Ectodermal cell (in vitro differentiated cells): ENCODE results near the gene DNASE2.

Experiments
- H3K27ac ChIP-seq: 2 replicates; pipeline ENCODE4 v1.7.0; 2013; ENCODE audit warnings: mild to moderate bottlenecking, low read depth, low read length; ENCODE audit not compliant: insufficient read depth, poor library complexity, severe bottlenecking
- H3K27me3 ChIP-seq: 2 replicates; pipeline ENCODE4 v1.7.0; 2013; ENCODE audit warnings: mild to moderate bottlenecking, low read length; ENCODE audit not compliant: insufficient read depth, control insufficient read depth, poor library complexity, severe bottlenecking
- H3K36me3 ChIP-seq: one replicate; pipeline ENCODE4 v1.7.0; 2013; ENCODE audit warnings: low read length; ENCODE audit not compliant: control insufficient read depth, insufficient read depth
- H3K4me1 ChIP-seq: one replicate; pipeline ENCODE4 v1.7.0; 2013; ENCODE audit warnings: low read length; ENCODE audit not compliant: control insufficient read depth, insufficient read depth
- H3K4me3 ChIP-seq: 2 replicates; pipeline ENCODE4 v1.7.0; 2013; ENCODE audit warnings: low read depth, low read length, control low read depth; ENCODE audit not compliant: insufficient read depth
- H3K9me3 ChIP-seq: 2 replicates; pipeline ENCODE4 v1.7.0; 2013; ENCODE audit warnings: mild to moderate bottlenecking, low read length, moderate library complexity; ENCODE audit not compliant: control insufficient read depth
- WGBS, 2 experiments: methylation state at CpG; one replicate each; pipeline ENCODE4 v1.1.7; 2013; ENCODE audit warnings: missing lambda C conversion rate in 2 of 2; 5-methylcytosine and 5-hydroxymethylcytosine counted together

Gene DNASE2

DNA sequence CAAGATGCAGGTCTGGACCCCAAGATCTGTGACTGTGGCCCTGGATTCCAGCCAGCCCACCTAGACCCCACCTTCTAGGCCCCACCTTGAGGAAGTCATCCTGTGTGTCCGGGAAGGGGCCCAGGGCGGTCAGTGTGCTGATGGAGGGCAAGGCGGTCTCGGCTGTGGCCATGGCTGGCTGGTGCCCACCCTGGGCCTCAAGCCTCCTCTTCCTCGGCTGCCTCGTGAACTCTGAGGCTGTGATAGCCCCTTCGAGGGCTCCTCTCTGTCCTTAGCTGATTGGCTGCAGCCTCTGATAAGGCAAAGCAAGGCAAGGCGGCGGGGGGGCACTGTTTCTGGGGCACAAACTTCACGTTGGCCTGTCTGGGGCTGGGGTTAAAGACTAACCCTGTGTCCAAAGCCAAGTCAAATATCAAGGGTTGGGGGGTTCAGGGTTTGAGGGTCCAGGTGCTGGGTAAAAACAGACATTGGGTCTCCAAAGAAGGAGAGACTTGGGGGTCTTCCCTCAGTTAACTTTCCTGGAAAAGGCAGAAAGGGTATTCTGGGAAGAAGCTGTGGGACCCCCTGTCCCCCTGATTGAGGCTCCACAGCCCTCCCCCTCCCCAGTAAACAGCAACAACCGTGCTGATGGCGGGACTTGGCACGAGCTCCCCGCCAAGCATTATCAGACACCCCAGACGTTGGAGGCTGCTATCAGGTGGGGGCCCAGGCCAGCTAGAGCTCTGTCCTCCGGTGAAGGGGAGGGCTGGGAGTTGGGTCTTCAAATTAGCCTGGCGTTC is 5.9 kb upstream of the DNASE2 start, which contains the start of gene KLF1:
KLF1 (minus strand) TSS at position 233 of the 779 bp plus-strand sequence; CDS start at position 172, 61 bp downstream.
- 75% methylated on average over 17 of the region's 17 CpGs for WGBS, 2 experiments
- no peaks in the 10 kb centered on the region for H3K36me3 ChIP-seq
- peaks cover 11% of the 10 kb centered on the region for H3K4me1 ChIP-seq
- peak within 1 kb of the TSS; percentile 22 for H3K4me3 ChIP-seq
- no peaks in the 10 kb centered on the region for H3K9me3 ChIP-seq
- peaks cover 68% of the 10 kb centered on the region for H3K27me3 ChIP-seq
- no peak within 1 kb of the TSS for H3K27ac ChIP-seq

GRCh38 chr19:12886651-12886968 is 5.4 kb upstream of the DNASE2 start:
- Histone ChIP-seq H3K27me3 (peaks cover 73% of the 10 kb centered on the region), H3K27ac (no peak overlapping the region), H3K4me3 (no peak overlapping the region), H3K9me3 (no peaks in the 10 kb centered on the region), H3K4me1 (peaks cover 6% of the 10 kb centered on the region), H3K36me3 (no peaks in the 10 kb centered on the region)
- WGBS, 2 experiments, result 78 to 79% methylated on average over 5 of the region's 5 CpGs

DNA sequence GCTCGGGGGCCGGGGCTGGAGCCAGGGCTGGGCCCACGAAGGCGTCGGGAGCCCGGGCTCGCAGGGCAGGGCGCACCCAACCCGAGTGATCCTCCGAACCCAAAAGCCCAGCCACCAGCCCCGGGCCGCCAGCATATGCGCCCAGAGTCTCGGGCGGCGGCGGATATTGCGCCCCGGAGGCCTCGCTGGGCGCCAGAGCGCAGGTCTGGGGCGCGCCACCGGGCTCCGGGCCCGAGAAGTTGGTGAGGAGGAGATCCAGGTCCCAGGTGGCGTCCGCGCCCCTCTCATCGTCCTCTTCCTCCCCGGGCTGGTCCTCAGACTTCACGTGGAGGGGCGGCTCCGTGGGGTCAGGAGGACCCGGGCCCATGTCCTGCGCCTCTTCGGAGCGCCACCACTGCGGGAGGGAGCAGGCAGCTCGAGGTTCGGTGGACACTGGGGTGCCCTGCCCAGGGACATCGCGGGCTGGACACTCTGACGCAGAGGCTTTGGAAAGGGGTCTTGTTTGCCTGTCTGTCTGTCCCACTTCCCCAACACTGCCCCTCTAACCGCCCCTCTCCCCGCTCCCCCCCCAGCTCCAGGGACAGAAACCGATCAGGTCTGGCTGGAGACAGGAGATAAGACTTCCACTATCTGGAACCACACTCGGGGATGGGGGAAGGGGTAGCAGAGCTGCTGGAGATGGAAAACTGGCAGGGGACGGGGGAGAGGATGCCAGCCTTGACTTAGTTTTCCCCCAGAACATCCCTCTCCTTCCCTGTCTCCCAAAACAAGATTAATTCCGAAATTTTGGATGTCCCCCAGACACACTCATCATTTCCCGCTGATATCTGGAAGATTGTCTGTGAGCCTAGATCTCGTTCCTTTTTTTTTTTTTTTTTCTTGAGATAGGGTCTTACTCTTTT is 4.8 kb upstream of the DNASE2 start:
- Histone ChIP-seq H3K9me3 (no peaks in the 10 kb centered on the region), H3K27ac (no peak overlapping the region), H3K27me3 (peaks cover 75% of the 10 kb centered on the region), H3K4me1 (peaks cover 5% of the 10 kb centered on the region), H3K36me3 (no peaks in the 10 kb centered on the region), H3K4me3 (peak overlapping the region; percentile 22)
- 7% methylated on average over 53 of the region's 53 CpGs for WGBS, 2 experiments

- Histone ChIP-seq H3K27ac (no peak overlapping the region), H3K36me3 (no peaks in the 10 kb centered on the region), H3K4me1 (peaks cover 5% of the 10 kb centered on the region), H3K9me3 (no peaks in the 10 kb centered on the region), H3K27me3 (peaks cover 82% of the 10 kb centered on the region), H3K4me3 (peak overlapping the region; percentile 22)
- WGBS, 2 experiments, result 9% methylated on average over 73 of the region's 73 CpGs
Measured at GRCh38 chr19:12884926-12885748, 3.9 kb upstream of the DNASE2 start.

DNA sequence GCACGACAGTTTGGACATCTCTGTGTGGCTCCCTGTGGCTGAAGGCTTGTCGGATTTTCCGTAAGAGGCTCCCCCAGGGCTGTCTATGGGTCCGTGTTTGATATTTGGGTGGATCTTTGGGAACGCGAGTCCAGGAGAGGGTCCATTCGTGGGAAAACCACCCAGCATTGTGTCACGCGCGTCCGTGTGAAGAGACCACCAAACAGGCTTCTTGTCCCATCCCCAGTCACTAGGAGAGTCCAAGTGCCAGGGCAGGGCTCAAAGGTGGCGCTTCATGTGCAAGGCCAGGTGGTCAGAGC is 3.3 kb upstream of the DNASE2 start:
- Histone ChIP-seq H3K36me3 (no peaks in the 10 kb centered on the region), H3K27me3 (peaks cover 82% of the 10 kb centered on the region), H3K4me1 (peaks cover 5% of the 10 kb centered on the region), H3K9me3 (no peaks in the 10 kb centered on the region), H3K4me3 (peak overlapping the region; percentile 22), H3K27ac (no peak overlapping the region)
- 85 to 87% methylated on average over 12 of the region's 12 CpGs for WGBS, 2 experiments

GRCh38 chr19:12884202-12884601 is 3.0 kb upstream of the DNASE2 start:
- Histone ChIP-seq H3K27me3 (peaks cover 82% of the 10 kb centered on the region), H3K4me3 (no peak overlapping the region), H3K27ac (no peak overlapping the region), H3K36me3 (no peaks in the 10 kb centered on the region), H3K9me3 (no peaks in the 10 kb centered on the region), H3K4me1 (peaks cover 5% of the 10 kb centered on the region)
- 92 to 94% methylated on average over 3 of the region's 3 CpGs for WGBS, 2 experiments

DNA sequence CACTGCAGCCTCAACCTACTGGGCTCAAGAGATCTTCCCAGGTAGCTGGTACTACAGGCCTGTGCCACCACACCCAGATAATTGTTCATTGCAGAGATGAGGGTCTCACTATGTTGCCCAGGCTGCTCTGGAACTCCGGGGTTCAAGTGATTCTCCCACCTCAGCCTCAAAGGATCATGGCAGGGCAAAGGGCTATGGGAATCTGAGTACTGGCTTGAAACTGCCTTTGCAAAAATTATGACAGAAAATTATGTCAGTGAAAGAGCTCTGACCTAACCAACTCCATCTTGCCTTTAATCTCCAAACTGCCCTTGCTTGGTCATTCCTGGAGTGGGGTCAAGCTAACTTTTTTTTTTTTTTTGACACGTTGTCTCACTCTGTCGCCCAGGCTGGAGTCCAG is 1.3 kb upstream of the DNASE2 start:
- Histone ChIP-seq H3K36me3 (no peaks in the 10 kb centered on the region), H3K27me3 (peaks cover 69% of the 10 kb centered on the region), H3K4me3 (no peak overlapping the region), H3K27ac (no peak overlapping the region), H3K4me1 (peaks cover 5% of the 10 kb centered on the region), H3K9me3 (no peaks in the 10 kb centered on the region)
- WGBS, 2 experiments, result 90 to 92% methylated on average over 3 of the region's 3 CpGs

DNA sequence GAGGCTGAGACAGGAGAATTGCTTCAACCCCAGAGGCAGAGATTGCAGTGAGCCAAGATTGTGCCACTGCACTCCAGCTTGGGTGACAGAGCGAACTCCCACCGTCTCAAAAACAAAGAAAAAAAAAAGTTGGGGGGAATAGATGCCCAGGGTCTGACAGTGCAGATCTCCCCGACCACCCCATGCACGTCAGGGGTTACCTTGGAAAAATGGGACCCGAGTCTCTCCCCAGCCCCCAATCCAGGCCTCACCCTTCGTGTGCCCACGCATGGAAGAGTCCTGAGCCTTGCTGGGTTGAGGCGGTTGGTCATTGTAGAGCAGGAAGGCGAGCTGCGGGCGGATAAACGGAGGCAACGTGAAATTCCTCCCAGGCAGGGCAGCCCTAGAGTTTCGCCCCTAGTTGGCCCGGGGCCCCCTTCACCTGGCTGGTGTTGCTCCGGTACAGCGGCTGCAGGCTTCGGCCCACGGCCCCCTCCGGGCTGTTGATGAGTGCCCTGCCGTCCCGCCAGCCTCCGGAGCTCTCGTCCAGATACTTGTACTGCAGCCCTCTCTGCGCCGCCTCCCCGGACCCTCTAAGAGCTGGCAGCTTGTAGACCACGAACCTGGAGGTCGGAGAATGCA is 588 bp downstream of the DNASE2 start:
- 14 to 16% methylated on average over 29 of the region's 29 CpGs for WGBS, 2 experiments
- no peaks in the 10 kb centered on the region for H3K9me3 ChIP-seq
- H3K4me3 ChIP-seq, result peak overlapping the region; percentile 75
- H3K4me1 ChIP-seq, result peaks cover 5% of the 10 kb centered on the region
- H3K27ac ChIP-seq, result peak overlapping the region; percentile 28
- peaks cover 50% of the 10 kb centered on the region for H3K27me3 ChIP-seq
- H3K36me3 ChIP-seq, result no peaks in the 10 kb centered on the region

- Histone ChIP-seq H3K4me1 (no peaks in the 10 kb centered on the region), H3K4me3 (no peak overlapping the region), H3K27ac (no peak overlapping the region), H3K36me3 (peaks cover 4% of the 10 kb centered on the region), H3K9me3 (no peaks in the 10 kb centered on the region), H3K27me3 (no peaks in the 10 kb centered on the region)
- WGBS, 2 experiments, result 88 to 90% methylated on average over 6 of the region's 6 CpGs
Measured at GRCh38 chr19:12875086-12875485, 6.2 kb downstream of the DNASE2 start.
